Measurements from ENCODE around the gene PLPP4.

The PLPP4 gene

GRCh38 chr10:120475844-120476791 is 19.1 kb downstream of the PLPP4 start:
- Histone ChIP-seq H3K79me2 (ENCODE audit: control insufficient read depth, low read length) (no peaks in the 10 kb centered on the region), H3K4me2 (ENCODE audit: low read length) (no peak overlapping the region), H3K27me3 (ENCODE audit: control insufficient read depth, low read length) (no peaks in the 10 kb centered on the region)

GRCh38 chr10:120477021-120477742 is 20.2 kb downstream of the PLPP4 start:
- Histone ChIP-seq H3K4me1 (ENCODE audit: control insufficient read depth, low read length) (no peaks in the 10 kb centered on the region), H4K20me1 (ENCODE audit: control insufficient read depth, insufficient read depth, low read depth, low read length) (no peaks in the 10 kb centered on the region), H3K9me2 (replicated peaks; ENCODE audit: control insufficient read depth, low read length) (no peaks in the 10 kb centered on the region), H3K4me2 (ENCODE audit: low read length) (no peak overlapping the region), H3K79me2 (ENCODE audit: control insufficient read depth, low read length) (no peaks in the 10 kb centered on the region), H3K27ac (ENCODE audit: low read depth, low read length) (no peak overlapping the region), H3K4me3 (ENCODE audit: low read length) (no peak overlapping the region), H3F3A (ENCODE audit: control insufficient read depth, insufficient read depth) (no peaks in the 10 kb centered on the region), H3K36me3 (ENCODE audit: control insufficient read depth, low read length) (no peaks in the 10 kb centered on the region), H3K9me3 (ENCODE audit: control insufficient read depth, insufficient read depth, low read length) (no peaks in the 10 kb centered on the region), H3K27me3 (ENCODE audit: control insufficient read depth, low read length) (no peaks in the 10 kb centered on the region)
- TF ChIP-seq CTCF (IDR thresholded peaks at IDR 0.05; ENCODE audit: low read depth, low read length, poor library complexity, severe bottlenecking) (no peak), EZH2phosphoT487 (IDR thresholded peaks at IDR 0.05; ENCODE audit: borderline replicate concordance, low read length) (no peak)

More at GRCh38 chr10:120475844-120476791, 19.1 kb downstream of the PLPP4 start:
- Histone ChIP-seq H3K9me3 (ENCODE audit: control insufficient read depth, insufficient read depth, low read length) (no peaks in the 10 kb centered on the region), H3K4me1 (ENCODE audit: control insufficient read depth, low read length) (no peaks in the 10 kb centered on the region), H3K9me2 (replicated peaks; ENCODE audit: control insufficient read depth, low read length) (no peaks in the 10 kb centered on the region), H3K36me3 (ENCODE audit: control insufficient read depth, low read length) (no peaks in the 10 kb centered on the region), H3K27ac (ENCODE audit: low read depth, low read length) (no peak overlapping the region), H4K20me1 (ENCODE audit: control insufficient read depth, insufficient read depth, low read depth, low read length) (no peaks in the 10 kb centered on the region), H3F3A (ENCODE audit: control insufficient read depth, insufficient read depth) (no peaks in the 10 kb centered on the region), H3K4me3 (ENCODE audit: low read length) (no peak overlapping the region)
- TF ChIP-seq EZH2phosphoT487 (IDR thresholded peaks at IDR 0.05; ENCODE audit: borderline replicate concordance, low read length): no peak
- no peak for TF ChIP-seq CTCF (IDR thresholded peaks at IDR 0.05; ENCODE audit: low read depth, low read length, poor library complexity, severe bottlenecking)

- Histone ChIP-seq H3K4me1 (ENCODE audit: control insufficient read depth, low read length) (no peaks in the 10 kb centered on the region), H3F3A (ENCODE audit: control insufficient read depth, insufficient read depth) (no peaks in the 10 kb centered on the region), H3K27me3 (ENCODE audit: control insufficient read depth, low read length) (no peaks in the 10 kb centered on the region), H3K36me3 (ENCODE audit: control insufficient read depth, low read length) (no peaks in the 10 kb centered on the region), H3K9me3 (ENCODE audit: control insufficient read depth, insufficient read depth, low read length) (no peaks in the 10 kb centered on the region), H3K4me3 (ENCODE audit: low read length) (no peak overlapping the region), H3K9me2 (replicated peaks; ENCODE audit: control insufficient read depth, low read length) (no peaks in the 10 kb centered on the region), H3K79me2 (ENCODE audit: control insufficient read depth, low read length) (no peaks in the 10 kb centered on the region), H3K4me2 (ENCODE audit: low read length) (no peak overlapping the region), H4K20me1 (ENCODE audit: control insufficient read depth, insufficient read depth, low read depth, low read length) (no peaks in the 10 kb centered on the region), H3K27ac (ENCODE audit: low read depth, low read length) (no peak overlapping the region)
- TF ChIP-seq CTCF (IDR thresholded peaks at IDR 0.05; ENCODE audit: low read depth, low read length, poor library complexity, severe bottlenecking) (no peak), EZH2phosphoT487 (IDR thresholded peaks at IDR 0.05; ENCODE audit: borderline replicate concordance, low read length) (no peak)
Observed at GRCh38 chr10:120477743-120478141, 20.7 kb downstream of the PLPP4 start.
